GM11168 (cell line): ENCODE data around the gene NFYB.
"Not testable (repeated sequence)": the region's sequence is repeated elsewhere in the genome, so short reads cannot be mapped to it uniquely, and the experiment has no call there.

Experiments used
- in situ Hi-C: fragments of 300-500 bp; cut with MboI; formaldehyde crosslinking; loops from one replicate; pipeline ENCODE4 v1.12.0; 2022; ENCODE audit warnings: low sequenced_read_pairs; ENCODE audit not compliant: unreplicated experiment

Gene NFYB

DNA sequence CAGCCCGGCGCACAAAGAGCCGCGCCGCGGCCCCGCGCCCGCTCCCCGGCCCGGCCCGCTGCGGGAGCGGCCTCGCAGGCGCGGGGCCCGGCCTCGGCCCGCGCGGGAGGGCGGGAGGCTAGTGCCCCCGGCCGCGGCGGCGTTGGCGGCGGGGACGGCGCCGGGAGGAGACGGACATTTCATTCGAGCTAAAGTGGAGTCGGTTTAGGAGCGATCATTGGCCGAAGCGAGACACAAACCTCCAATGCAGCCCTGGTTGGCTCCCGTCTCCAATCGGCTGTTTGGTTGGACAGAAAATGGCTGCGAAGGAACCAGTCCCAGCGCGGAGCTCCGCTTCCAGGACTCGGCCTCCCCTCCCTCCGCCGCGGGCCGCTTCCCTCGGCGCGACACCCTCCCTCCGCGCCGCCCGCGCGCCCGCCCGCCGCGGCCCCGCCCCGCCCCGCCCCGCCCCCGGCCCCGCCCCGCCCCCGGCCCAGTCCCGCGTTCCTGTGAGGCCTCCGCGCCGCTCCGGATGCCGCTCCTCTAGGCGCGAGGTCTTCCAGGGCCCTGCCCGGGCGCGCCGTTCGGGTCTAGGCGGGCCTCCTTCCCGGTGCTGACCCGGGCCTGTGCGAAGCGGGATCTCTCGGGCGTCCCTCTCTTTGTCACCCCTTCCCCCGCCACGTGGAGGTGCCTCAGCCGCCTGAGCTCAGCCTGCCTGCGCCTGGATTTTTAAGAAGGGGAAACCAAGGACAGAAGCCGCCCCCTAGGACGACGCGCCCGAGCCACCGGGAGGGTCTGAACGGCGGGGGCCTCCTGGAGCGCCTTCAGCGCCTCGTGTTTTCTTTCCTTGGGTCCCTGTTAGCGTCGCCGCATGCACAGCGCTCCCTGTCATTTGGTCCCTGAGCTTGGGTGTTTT, at the start of gene NFYB:
NFYB (minus strand) TSS at position 309 of the 895 bp plus-strand sequence. CDS start 2,757 bp downstream, outside the sequence.
- in situ Hi-C loops, result no loop called here

DNA sequence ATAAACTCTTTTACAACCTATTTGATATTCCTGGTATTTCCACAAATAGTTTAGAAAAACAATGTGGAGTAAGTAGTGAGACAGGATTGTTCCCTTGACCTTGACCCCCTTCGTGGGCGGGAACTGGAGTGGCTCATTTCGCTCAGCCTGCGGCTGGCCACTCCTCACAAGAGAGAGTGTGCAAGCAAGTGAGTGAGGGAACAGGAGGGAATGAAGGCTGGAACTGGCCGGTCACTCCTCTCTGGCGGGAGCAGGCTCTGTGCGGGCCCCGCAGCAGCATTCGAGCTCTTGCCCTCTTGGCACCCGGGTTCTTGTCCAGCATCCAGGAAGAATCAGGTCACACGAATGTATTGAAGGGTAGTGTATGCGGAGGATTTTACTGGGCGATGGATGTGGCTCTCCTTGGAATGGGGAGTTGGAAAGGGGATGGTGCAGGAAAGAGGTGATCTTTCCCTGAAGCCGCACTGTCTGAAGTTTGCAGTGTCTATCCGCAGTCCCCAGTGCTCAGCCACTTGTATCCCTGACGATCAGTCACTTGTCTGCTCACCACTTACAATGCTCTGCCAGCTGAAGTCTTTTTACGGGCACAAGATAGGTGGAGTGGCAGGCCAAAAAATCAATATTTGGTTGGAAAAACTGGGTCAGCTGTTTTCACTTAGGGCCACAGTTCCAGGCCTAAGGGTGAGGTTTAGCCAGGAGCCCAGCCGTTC, 49.6 kb upstream of the NFYB start:
- in situ Hi-C loops, result no loop called here

DNA sequence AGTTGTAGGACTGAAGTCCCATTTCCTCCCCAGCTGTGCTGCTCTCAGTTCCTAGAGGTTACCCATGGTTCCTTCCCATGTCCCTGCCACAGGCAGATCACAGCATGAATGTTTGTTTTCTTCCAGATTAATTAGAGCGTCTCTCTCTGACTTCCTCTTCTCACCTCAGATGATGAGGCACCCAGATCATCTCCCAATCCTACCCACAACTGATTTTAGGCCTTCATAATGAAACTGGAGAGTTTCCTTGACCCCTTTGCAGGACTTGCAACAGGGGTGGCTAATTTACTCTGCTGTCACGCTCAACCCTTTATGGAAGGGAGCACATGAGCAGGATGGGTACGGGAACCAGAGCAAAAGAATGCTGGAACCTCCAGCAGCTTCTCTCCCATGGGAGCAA, 45.4 kb upstream of the NFYB start:
- in situ Hi-C loops, result no loop called here

DNA sequence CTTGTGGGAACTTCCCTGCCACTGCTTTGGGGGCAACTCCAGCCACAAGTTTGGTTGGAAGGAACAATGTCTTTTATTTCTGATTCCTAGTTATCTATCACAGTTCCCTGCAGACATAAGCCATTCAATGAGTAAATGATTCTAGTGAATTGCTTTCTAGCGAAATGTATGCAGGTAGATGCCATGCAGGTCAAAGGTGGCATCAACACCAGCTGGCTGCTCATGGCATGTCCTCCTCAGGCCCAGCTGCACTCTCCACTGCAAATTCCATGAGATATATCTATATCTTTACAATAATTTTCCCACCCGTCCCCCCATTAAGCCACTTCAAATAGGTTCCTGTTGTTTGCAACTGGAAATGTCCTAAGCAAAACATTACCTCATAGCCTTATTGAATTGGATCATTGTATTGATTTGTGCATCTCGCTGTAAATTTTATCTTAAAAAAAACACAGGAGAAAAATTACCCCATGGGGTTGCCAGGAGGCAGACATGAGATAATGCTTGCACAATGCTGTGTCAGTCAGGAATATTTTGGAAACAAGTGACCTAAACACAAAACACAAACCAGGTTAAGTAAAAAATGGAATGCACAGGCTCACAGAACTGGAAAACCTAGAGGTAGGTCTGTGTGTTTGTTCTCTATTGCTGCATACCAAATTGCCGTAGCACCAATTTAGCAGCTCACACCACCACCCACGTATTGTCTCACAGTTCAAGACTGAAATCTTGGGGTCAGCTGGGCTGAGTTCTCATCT, 44.8 kb upstream of the NFYB start:
- in situ Hi-C loops, result no loop called here

DNA sequence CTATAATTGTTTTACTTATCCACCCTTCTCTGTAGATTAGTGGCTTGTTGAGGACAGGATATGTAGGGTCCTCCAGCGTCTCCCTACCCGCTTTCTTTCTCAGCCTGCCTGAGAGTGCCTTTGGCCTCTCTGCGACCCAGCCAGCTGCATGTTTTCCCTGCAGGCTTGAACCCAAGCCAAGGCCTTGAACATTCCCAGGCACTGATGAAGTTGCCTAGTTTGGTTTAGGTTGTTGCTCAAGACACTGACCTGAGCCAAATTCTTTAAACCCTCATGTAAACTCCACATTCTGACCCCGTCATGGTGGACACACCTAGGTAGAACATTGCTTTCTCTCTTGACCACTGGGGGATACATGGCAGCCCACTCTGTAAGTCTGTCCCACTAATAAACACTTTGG, 44.1 kb upstream of the NFYB start:
- in situ Hi-C loops, result no loop called here

DNA sequence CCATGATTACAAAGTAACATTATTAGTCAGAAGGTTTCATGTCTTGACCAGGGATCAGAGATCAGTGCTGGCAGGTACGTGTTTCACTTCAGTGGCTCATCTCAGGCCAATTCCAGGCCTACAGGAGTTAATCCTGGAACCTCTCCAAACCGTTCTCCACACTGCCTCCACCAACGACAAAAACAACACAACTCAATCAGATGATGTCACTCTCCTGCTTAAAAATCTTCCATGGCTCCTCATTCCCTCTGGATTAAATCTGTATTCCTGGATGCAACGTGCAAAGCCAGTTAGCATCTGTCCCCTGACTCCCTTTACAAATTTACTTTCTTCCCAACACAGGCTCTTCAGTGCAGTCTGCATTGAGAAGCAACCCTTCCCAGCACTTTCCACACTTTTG, 43.3 kb upstream of the NFYB start:
- in situ Hi-C loops, result no loop called here

DNA sequence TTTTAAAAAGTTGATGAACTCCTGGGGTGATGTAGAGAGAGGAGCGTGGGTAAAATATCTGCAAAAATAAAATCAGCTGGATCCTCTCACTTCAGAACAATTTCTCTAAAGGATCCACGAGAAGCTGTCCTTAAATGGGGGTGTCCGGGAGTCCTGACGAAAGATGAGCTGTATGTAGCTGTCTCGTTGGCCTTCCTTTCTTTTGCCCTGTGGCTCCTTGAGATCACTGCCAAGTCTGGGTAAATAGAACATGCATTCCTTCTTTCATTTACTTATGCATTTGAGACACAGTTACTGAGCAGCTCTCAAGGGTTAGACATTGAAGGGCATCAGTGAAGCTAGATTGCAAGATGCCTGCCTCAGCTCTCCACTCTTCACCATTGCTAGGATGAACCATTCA, 42.4 kb upstream of the NFYB start:
- in situ Hi-C loops, result no loop called here

DNA sequence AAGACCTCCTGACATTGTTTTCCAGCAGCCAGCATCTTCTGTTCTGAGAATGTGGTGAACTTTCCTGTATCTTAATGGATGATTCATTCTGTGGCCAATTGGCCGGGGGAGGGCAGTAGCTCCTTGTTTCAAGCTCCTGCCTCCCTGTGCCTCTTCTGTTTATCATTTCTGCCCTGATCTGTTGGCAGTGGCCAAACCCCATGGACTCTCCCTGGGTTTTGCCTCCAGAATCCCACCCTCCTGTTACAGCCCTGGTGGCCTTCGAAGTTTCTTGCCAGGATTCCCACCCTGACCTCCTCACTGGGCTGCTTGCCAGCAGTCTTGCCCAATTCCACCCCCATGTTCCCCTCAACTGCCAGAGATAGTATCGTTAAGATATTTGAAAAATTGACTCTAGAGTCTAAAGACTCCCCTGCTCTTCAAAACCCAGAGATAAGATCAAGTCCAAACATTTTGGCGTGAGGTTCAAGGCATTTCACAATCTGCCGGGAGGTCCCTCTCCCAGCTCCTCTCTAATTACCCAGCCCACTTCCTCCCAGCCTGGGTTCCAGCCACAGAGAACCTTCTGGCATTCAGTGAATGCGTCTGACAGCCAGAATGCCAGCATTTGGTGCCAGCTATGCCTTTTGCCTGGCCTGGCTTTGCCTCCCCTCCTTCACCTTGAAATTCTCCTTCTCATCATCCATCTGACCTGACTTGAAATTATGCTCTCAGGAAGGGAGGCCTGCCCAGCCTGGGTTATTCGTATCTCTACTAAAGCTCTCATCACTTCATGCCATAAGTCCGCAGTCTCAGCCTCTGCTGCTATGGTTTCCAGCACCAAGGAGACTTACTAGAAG, 39.9 kb upstream of the NFYB start:
- in situ Hi-C loops, result no loop called here

DNA sequence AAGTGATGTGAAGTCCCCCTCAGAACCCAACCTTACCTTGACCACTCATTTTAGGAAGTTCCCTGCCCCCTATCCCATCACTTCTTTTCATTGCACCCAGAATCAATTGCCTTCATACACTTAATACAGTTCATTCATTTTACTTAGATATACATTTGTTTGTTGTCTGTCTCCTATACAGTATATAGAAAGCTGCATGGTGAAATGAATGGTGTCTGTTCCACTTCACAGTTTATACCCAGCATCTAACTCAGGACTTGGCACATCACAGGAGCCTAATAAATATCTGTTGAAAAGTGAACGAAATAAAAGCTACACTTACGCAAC, 39.3 kb upstream of the NFYB start:
- in situ Hi-C loops, result no loop called here

DNA sequence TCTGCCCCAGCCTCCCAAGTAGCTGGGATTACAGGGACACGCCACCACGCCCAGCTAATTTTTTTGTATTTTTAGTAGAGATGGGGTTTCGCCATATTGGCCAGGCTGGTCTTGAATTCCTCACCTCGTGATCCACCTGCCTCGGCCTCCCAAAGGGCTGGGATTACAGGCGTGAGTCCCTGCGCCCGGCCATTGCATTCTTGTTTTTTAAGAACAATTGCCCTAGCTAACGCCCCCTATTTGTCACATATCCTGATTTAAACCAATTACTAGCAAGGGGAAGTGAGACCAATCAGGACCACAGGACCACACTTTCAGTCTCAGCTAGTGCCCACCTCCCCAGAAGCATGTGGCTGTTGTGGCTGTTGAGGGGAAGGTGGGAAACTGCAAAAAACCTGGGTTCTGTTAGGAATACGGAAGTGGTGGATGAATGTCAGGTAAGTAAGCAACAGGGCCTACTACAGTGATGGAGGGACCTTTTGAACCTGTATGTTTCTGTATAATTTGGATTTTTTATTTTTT, 37.8 kb upstream of the NFYB start:
- in situ Hi-C loops, result no loop called here

DNA sequence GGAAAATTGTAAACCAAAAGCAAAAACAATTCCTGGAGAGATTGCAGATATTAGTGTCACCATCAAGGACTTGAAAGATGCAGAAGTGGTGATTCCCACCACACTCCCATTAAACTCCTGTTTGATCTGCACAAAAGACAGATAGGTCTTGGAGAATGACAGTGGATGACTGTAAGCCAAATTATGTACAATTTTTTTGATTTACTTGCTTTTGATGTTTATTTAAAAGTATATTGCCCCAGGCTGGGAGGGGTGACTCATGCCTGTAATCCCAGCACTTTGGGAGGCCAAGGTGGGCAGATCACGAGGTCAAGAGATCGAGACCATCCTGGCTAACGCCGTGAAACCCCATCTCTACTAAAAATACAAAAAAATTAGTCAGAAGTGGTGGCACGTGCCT, 35.8 kb upstream of the NFYB start:
- in situ Hi-C loops, result not testable (repeated sequence)

DNA sequence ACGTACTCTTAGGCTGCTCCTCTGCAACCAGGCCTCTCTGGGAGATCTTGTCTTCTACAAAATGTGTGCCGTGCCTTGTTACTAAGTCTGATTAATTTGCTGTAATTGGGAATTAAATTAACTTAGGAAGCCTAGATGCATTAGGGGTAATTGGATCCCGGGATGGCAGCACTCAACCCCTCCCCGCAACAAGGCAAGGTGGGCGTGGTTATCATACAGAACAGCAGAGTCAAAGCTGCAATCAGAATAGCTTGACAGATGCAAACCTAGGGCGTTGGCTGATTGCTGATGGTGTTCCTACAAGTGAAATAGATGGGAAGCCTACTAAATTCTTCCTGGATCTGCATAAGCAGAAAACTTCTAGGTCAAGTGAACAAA, 34.5 kb upstream of the NFYB start:
- in situ Hi-C loops, result no loop called here

DNA sequence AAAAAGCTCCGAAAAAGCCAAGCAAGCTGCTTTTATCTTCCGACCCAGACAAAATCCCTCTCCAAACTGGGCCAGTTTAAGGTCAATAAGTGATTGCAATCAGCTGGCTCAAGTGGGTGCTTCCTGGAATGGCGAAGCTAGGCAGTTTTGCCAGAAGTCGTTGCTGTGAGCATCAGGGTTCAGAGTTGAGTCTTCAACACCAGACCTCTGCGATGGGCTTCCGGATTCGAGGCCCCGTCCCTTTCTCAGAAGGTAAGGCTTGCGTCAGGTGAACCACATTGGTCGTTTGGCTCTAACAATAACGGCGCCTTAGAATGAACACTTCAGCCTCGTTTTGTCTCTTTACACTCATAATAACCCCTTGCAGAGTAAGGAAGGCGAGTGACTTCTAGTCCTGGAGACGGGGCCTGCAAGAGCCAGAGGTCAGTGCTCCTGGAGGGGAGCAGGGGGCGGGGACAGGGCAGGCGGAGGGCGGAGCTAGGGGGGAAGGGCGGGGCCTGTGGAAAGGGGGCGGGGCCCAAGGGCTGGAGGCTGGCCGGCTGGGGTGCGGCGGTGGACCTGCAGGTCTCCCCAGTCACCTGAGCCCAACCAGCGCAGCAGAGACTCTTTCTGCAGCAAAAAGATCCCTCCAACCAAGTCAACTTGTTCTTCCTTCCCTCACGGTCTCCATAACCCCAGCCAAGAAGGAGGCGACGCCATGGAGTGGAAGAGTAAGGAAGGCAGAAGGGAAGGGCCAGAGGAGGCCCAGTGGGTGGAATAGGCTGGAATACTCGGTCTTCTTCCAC, 34.0 kb upstream of the NFYB start:
- in situ Hi-C loops, result no loop called here

DNA sequence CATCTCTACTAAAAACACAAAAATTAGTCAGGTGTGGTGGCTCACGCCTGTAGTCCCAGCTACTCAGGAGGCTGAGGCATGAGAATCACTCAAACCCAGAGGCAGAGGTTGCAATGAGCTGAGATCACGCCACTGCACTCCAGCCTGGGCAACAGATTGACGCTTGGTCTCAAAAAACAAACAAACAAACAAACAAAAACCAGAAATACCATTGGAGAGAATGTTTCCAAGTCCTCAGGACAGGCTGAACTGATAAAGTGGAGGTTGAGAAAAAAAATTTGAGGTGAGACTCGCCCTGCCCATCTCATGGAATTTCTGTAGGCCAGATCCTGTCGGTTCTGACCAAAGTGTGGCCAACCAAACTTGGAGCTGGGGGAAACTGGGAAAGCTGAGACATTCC, 30.6 kb upstream of the NFYB start:
- in situ Hi-C loops, result no loop called here

DNA sequence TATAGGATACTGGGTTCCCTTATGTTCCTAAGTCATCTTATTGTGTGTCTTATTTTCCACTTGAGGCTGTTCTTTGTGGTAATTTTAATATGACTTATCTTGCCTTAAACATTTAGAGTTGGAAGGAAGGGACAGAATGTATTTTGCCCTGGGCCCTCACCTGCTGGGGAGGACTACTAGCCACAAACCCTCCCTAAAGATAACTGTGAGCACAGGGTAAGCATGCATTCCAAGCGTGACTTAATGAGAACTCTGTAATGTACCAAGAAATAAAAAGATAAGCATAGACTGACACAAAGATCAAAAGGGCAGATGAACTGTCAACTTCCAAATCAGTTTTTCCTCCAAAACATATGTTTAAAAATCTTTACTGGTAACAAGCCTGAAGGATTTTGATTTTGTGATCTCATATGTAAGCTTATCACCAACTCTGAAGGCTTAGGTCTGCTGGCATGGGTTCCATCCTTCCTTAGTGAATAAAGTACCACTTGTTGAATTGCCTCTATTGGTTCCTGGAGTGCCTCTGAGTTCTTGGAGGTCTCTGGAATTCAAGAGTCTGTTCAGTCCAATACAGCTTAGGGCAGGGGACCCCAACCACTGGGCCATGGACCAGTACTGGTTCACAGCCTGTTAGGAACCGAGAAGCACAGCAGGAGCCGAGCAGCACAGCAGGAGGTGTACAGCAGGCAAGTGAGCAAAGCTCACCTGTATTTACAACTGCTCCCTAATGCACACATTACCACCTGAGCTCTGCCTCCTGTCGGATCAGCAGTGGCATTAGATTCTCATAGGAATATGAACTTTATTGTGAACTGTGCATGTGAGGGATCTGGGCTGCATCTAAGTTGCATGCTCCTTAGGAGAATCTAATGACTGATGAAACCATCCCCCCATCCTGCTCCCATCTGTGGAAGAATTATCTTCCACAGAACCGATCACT, 29.8 kb upstream of the NFYB start:
- in situ Hi-C loops, result no loop called here

DNA sequence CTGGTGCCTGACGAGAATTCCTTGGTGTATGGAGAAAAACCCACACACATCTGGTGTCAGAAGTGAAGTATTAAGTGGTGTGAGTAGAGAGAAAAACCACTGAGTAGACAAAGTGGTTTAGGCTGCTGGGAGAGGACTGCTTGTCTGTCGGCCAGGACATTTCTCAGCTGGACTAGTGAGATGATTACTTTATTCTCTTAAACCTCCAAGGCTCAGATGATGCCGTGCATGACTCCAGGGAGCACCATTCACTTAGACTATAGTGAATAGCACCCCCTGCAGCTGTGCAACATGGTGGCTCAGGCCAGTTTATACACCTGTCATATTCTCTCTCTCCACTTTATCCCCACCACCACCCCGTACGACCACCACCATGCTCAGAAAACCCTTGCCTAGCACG, 28.5 kb upstream of the NFYB start:
- in situ Hi-C loops, result no loop called here

DNA sequence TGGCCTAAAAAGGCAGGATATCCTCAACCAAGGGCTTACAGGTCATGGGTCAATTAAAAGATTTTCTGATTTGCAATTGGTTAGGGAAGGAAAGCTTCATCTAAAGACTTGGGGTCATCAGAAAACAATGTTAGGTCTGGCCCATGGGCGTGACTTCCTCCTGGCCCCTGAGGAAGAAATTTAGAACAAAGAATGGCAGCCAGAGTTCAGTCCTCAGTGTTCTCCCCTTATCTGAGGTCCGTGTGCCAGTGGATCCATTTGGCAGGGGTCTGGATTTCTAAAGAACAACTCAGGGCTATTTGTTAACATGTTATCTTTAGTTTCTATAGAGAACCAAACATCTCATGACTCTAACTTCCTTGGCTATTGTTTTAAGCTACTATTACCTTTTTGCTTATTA, 27.8 kb upstream of the NFYB start:
- in situ Hi-C loops, result no loop called here

DNA sequence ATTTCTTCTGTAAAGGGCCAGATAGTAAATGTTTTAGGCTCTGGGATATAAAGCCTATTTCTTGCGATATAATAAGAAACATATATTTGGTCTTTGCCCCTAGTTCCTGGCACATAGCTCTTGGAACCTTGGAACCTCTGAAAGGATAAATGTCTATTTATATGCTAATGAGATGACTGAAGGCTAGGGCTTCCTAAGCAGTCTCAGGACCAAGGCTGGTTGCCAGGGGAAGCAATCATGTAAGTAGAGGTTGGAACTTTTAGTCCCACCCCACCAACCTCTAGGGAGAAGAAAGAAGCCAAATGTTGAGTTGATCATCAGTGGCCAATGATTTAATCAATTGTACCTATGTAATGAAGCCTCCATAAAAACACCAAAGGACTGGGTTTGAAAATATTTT, 26.6 kb upstream of the NFYB start:
- in situ Hi-C loops, result no loop called here
